OCI-LY3 (cell line): ENCODE data around the gene CASP3.

Experiments used
- CTCF ChIP-seq: fragments of 200-600, 300-600 bp; sonication (generic); IDR thresholded peaks from 2 replicates; pipeline ENCODE4 v1.5.1; 2014; ENCODE audit warnings: antibody characterized with exemption, low read length, low read depth
- EZH2phosphoT487 ChIP-seq: fragments of 200-600 bp; shearing (Covaris generic); IDR thresholded peaks from 2 replicates; pipeline ENCODE4 v1.6.1; 2018; ENCODE audit warnings: antibody characterized with exemption, mixed run types, low read depth

DNA sequence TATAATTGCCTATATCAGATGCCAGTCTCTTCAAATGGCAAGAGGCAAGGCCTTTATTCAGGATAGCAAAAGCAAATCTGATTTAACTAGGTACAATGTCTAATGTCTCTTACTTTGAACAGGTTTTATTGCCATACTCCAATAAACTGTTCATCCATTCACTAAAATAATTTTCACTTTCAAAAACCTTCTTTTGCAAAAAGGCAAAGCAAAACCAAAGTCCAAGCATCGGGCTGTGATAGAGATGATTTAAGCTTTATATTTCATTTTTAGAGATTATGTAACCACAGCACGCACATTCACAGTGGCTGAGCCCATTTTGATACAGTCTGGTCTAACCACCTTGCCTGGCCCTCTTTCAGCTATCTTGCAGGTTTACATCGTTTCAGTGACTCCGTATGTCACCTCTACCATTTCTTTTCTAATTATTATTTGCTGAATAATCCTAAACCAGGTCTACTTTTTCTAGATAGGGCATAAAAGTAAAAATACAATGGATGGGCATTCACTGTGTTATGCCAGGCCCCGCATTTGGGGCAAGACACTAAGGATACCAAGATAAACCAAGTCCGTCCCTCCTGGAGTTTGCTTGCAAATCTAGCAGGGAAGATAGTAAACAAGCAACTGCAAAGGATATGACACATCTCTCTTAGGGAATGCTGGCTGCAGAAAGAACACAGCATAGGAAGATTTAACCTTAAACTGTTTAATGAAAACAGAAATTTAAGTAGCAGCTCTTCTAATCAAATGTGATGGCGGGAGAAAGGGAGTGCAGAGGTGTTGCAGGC is 1.8 kb downstream of the CASP3 start:
- no peak for TF ChIP-seq CTCF
- TF ChIP-seq EZH2phosphoT487 = no peak
